Endothelial cell (in vitro differentiated cells): ENCODE measurements around the gene FHL1. TPM values are rescaled to one million over a fixed set of nuclear protein-coding genes. Genes with fewer than 3 reads are reported as not detected.
A peak's percentile ranks its signal among the peaks of the same experiment; 100 is the strongest.
"Not testable (repeated sequence)": the region's sequence is repeated elsewhere in the genome, so short reads cannot be mapped to it uniquely, and the experiment has no call there.

Experiments used
- DNase-seq: peaks from one replicate; pipeline ENCODE4 v3.0.0; 2021; ENCODE audit warnings: low spot score
- H3K27ac Mint-ChIP-seq: one replicate; pipeline ENCODE4 v1.8.0; 2021; ENCODE audit warnings: mixed read lengths, inconsistent platforms; ENCODE audit not compliant: unreplicated experiment
- H3K27me3 Mint-ChIP-seq: one replicate; pipeline ENCODE4 v1.8.0; 2021; ENCODE audit warnings: mild to moderate bottlenecking, moderate library complexity, mixed read lengths, inconsistent platforms; ENCODE audit not compliant: unreplicated experiment
- H3K36me3 Mint-ChIP-seq: one replicate; pipeline ENCODE4 v1.8.0; 2021; ENCODE audit warnings: mild to moderate bottlenecking, low read depth, mixed read lengths, inconsistent platforms; ENCODE audit not compliant: unreplicated experiment
- H3K4me1 Mint-ChIP-seq: one replicate; pipeline ENCODE4 v1.8.0; 2021; ENCODE audit warnings: mild to moderate bottlenecking, mixed read lengths, inconsistent platforms; ENCODE audit not compliant: unreplicated experiment
- H3K4me3 Mint-ChIP-seq: one replicate; pipeline ENCODE4 v1.8.0; 2021; ENCODE audit warnings: mild to moderate bottlenecking, mixed read lengths, inconsistent platforms; ENCODE audit not compliant: unreplicated experiment
- H3K9me3 Mint-ChIP-seq: one replicate; pipeline ENCODE4 v1.8.0; 2021; ENCODE audit warnings: mixed read lengths, inconsistent platforms; ENCODE audit not compliant: unreplicated experiment
- total RNA-seq: library from RNA; stranded (reverse); fragmentation: NEBNext Ultra II Directional; extraction: Animal tissue kit (Norgen Biotek cat#: 25700); gene quantifications from one replicate; pipeline ENCODE4 v1.2.1, GENCODE V29; 2021; ENCODE audit not compliant: unreplicated experiment
- TF ChIP-seq, protein P1 (sequence below): fragments of 200-600 bp; sonication (generic); IDR thresholded peaks from one replicate; pipeline ENCODE4 v1.5.0; 2021; ENCODE audit warnings: antibody characterized with exemption; ENCODE audit not compliant: unreplicated experiment

FHL1 gene
- total RNA-seq, 1 donor from 2014 or later: 5.6 TPM

DNA sequence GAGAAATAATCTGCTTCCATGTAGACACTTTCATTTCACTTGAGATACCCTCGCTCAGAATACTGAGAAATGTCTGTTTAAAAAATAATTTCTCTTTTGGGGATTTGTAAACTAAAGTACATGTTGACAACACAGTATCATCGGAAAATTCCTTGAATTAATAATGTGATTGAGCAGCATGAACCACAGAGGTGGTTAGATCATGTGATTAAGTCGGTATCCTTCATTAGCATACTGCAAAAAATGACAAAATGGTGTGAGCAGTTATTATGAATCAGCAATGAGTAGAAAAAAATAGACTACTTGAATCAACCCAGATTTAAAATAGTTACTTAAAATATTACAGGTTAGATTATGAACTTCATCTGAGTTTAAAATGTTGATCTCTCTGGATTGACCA lies 89.7 kb downstream of the FHL1 start:
- Mint-ChIP-seq H3K4me3 (no peak overlapping the region), H3K9me3 (no peaks in the 10 kb centered on the region), H3K4me1 (no peaks in the 10 kb centered on the region), H3K36me3 (no peaks in the 10 kb centered on the region), H3K27ac (no peak overlapping the region), H3K27me3 (no peaks in the 10 kb centered on the region)
- TF ChIP-seq, protein P1, sequence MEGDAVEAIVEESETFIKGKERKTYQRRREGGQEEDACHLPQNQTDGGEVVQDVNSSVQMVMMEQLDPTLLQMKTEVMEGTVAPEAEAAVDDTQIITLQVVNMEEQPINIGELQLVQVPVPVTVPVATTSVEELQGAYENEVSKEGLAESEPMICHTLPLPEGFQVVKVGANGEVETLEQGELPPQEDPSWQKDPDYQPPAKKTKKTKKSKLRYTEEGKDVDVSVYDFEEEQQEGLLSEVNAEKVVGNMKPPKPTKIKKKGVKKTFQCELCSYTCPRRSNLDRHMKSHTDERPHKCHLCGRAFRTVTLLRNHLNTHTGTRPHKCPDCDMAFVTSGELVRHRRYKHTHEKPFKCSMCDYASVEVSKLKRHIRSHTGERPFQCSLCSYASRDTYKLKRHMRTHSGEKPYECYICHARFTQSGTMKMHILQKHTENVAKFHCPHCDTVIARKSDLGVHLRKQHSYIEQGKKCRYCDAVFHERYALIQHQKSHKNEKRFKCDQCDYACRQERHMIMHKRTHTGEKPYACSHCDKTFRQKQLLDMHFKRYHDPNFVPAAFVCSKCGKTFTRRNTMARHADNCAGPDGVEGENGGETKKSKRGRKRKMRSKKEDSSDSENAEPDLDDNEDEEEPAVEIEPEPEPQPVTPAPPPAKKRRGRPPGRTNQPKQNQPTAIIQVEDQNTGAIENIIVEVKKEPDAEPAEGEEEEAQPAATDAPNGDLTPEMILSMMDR: no peak
- no peak for DNase-seq

DNA sequence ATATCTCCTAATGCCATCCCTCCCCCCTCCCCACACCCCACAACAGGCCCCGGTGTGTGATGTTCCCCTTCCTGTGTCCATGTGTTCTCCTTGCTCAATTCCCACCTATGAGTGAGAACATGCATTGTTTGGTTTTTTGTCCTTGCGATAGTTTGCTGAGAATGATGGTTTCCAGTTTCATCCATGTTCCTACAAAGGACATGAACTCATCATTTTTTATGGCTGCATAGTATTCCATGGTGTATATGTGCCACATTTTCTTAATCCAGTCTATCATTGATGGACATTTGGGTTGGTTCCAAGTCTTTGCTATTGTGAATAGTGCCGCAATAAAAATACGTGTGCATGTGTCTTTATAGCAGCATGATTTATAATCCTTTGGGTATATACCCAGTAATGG lies 90.5 kb downstream of the FHL1 start:
- not testable (repeated sequence) for H3K9me3 Mint-ChIP-seq, H3K27ac Mint-ChIP-seq, H3K36me3 Mint-ChIP-seq, H3K4me3 Mint-ChIP-seq, H3K27me3 Mint-ChIP-seq, H3K4me1 Mint-ChIP-seq, DNase-seq

DNA sequence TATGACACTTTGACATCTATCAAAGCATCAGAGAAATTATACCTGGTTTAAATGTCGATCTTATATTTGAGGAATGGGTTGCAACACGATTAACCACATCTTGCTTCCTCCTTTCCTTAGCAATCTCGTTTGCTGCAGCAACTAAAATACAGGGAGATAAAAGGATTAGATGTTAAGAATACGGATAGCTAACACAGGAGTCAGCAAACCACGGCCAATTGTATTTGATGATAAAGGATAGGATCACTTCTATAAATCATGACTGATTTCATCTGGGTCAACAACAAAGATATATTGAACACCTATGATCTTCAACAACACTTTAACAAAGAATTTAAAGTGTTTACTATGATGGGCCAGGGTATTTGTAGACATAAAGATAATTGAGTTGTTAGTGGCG lies 98.9 kb downstream of the FHL1 start:
- H3K9me3 Mint-ChIP-seq: no peaks in the 10 kb centered on the region
- H3K4me3 Mint-ChIP-seq: no peak overlapping the region
- H3K27ac Mint-ChIP-seq: no peak overlapping the region
- TF ChIP-seq, protein P1: no peak
- peaks cover 13% of the 10 kb centered on the region for H3K36me3 Mint-ChIP-seq
- H3K4me1 Mint-ChIP-seq: no peaks in the 10 kb centered on the region
- no peaks in the 10 kb centered on the region for H3K27me3 Mint-ChIP-seq
- no peak for DNase-seq

DNA sequence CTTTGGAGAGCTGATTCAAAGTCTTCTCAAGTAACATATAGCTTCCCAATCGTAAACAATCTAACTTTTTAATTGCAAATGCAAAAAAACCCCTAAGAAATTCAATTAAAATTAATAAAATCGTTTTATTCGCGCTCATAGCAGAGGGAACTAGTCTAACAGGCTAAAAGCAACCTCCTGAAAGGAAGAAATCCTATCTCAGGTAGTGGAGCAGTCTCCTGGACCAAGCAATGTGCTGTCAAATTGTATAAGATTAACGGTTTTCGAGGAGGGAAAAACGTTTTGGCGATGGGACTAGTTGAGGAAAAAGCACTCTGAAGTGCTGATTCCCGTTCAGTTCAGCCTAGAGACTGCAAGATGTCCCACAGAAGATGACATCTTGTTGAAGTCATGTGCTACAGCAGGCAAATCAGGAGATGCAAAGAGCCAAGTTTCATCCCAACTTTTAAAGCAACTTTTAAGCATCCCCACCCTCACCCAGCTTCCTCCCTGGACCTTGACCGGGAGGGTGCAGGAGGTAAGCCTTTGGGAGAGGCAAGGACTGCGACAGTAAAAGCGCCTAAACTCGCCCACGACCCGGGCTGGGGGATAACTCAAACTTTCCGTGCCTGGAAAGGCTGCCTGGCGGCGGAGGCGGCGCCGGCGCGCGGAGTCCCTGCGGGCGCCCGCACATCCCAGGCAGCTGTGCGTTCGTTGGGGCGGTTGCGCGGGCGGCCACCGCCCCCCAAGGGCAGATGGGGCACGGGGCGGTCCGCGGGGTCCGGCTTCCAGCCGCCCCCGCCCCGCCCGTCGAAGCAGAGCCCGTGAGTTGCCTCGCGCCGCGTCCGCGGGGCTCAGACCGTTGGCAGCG lies 103.1 kb downstream of the FHL1 start:
- H3K4me1 Mint-ChIP-seq: no peaks in the 10 kb centered on the region
- H3K9me3 Mint-ChIP-seq: no peaks in the 10 kb centered on the region
- H3K4me3 Mint-ChIP-seq: peak overlapping the region; percentile 85
- DNase-seq: peak; percentile 9
- no peaks in the 10 kb centered on the region for H3K27me3 Mint-ChIP-seq
- TF ChIP-seq, protein P1: no peak
- H3K36me3 Mint-ChIP-seq: no peaks in the 10 kb centered on the region
- H3K27ac Mint-ChIP-seq: no peak overlapping the region

DNA sequence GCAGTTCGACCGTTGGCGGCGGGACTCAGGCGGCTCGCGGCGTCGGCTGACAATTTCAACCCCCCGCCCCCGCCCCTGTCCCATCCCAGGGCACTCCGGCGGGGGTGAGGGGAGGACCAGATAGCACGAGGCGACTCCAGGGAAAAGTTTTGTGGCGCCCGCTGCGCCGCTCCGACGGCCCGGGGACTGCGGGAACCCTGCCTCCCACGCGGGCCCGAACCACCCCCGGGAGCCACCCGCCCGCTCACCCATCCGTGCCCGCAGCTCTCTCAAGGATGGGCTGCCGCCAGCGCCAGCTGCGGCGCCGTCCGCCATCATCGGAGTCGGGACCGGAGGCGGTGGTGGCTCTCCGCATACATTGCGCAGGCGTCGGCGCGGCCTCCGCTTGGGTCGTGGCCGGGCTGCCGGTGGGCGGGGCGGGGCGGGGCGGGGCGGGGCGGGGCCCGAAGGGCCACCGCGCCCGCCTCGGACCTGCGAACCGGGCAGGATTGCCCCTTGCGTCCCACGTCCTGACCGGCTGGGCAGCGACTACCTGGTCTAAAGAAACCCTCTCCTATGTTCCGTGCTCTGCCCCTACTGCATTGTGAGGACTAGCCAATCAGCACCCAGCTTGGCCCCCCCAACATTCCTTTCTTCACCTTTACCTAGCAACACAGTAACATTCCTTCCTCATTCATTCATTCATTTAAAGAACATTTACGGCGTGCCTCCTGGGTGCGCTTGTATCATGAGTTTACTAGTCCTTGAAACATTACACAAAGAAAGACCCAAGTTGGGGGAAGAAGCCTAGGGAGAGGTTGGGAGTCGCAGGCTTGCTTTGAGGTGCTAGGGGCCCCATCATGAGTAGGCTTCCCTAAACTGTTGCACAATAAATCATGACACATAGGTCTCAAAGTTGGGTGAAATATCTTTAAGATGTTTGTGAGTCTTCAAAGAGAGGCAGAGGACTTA lies 104.0 kb downstream of the FHL1 start, which contains the start of gene MAP7D3:
MAP7D3 (minus strand) TSS at position 360 of the 951 bp plus-strand sequence; CDS start at position 318, 42 bp downstream.
- TF ChIP-seq, protein P1: no peak
- peak; percentile 46 for DNase-seq
- Mint-ChIP-seq H3K27me3 (no peaks in the 10 kb centered on the region), H3K4me3 (peak within 1 kb of the TSS; percentile 94), H3K4me1 (no peaks in the 10 kb centered on the region), H3K36me3 (no peaks in the 10 kb centered on the region), H3K27ac (peak within 1 kb of the TSS; percentile 72), H3K9me3 (no peaks in the 10 kb centered on the region)
